GM19239 (cell line): Measurements from ENCODE around the gene KIF26A.
"Not testable (repeated sequence)": the region's sequence is repeated elsewhere in the genome, so short reads cannot be mapped to it uniquely, and the experiment has no call there.

ENCODE experiments used
- DNase-seq: peaks from one replicate; pipeline ENCODE4 v3.0.0; 2011; ENCODE audit warnings: low spot score; ENCODE audit not compliant: insufficient read length
- FAIRE-seq: peaks from 2 replicates; lab custom pipeline; 2011; peaks lifted over from hg19 to GRCh38; lab: Jason Lieb, UNC

The KIF26A gene

GRCh38 chr14:104202259-104203070 lies 64.1 kb downstream of the KIF26A start:
- DNase-seq: no peak
- no peak for FAIRE-seq

GRCh38 chr14:104203071-104203425 lies 64.7 kb downstream of the KIF26A start:
- DNase-seq: no peak
- FAIRE-seq: no peak

GRCh38 chr14:104204660-104205149 lies 66.3 kb downstream of the KIF26A start:
- DNase-seq (no peak), FAIRE-seq (no peak)

GRCh38 chr14:104205781-104206180 lies 67.4 kb downstream of the KIF26A start:
- DNase-seq (no peak), FAIRE-seq (no peak)

GRCh38 chr14:104206281-104206904 lies 68.0 kb downstream of the KIF26A start:
- DNase-seq: no peak
- FAIRE-seq: no peak

GRCh38 chr14:104207142-104208014 lies 69.0 kb downstream of the KIF26A start:
- no peak for FAIRE-seq

GRCh38 chr14:104208015-104208295 lies 69.6 kb downstream of the KIF26A start:
- DNase-seq, FAIRE-seq: not testable (repeated sequence)

More at GRCh38 chr14:104207142-104208014, 69.0 kb downstream of the KIF26A start:
- DNase-seq: no peak

- not testable (repeated sequence) for FAIRE-seq, DNase-seq
Measured at GRCh38 chr14:104208331-104208730, 69.9 kb downstream of the KIF26A start.

- not testable (repeated sequence) for DNase-seq, FAIRE-seq
Measured at GRCh38 chr14:104209071-104209470, 70.7 kb downstream of the KIF26A start.

- FAIRE-seq: no peak
- DNase-seq: no peak
Measured at GRCh38 chr14:104209985-104210816, 71.8 kb downstream of the KIF26A start.

- DNase-seq (no peak), FAIRE-seq (no peak)
Measured at GRCh38 chr14:104210817-104211195, 72.4 kb downstream of the KIF26A start.

- DNase-seq: no peak
- no peak for FAIRE-seq
Measured at GRCh38 chr14:104211215-104211614, 72.8 kb downstream of the KIF26A start.

- FAIRE-seq: no peak
- no peak for DNase-seq
Measured at GRCh38 chr14:104211741-104212140, 73.4 kb downstream of the KIF26A start.

- FAIRE-seq (no peak), DNase-seq (no peak)
Measured at GRCh38 chr14:104212206-104213095, 74.1 kb downstream of the KIF26A start.

GRCh38 chr14:104213301-104214034 lies 75.1 kb downstream of the KIF26A start:
- DNase-seq: no peak
- FAIRE-seq: no peak

- FAIRE-seq (no peak), DNase-seq (no peak)
Measured at GRCh38 chr14:104214431-104215218, 76.2 kb downstream of the KIF26A start.

- FAIRE-seq (no peak), DNase-seq (no peak)
Measured at GRCh38 chr14:104215706-104216334, 77.4 kb downstream of the KIF26A start.
